ENCODE results near the gene NAT10. TPM values are rescaled to one million over a fixed set of nuclear protein-coding genes. Genes with fewer than 3 reads are reported as not detected.
"Not testable (repeated sequence)": the region's sequence is repeated elsewhere in the genome, so short reads cannot be mapped to it uniquely, and the experiment has no call there.

The NAT10 gene
- 23.2 and 27.5 TPM in 2 replicates for total RNA-seq

- DNase-seq (ENCODE audit: low read depth, low spot score): peak; percentile 97
Measured at GRCh38 chr11:34105079-34105956, at the start of gene NAT10. TSS of gene NAT10 (plus strand) at chr11:34105629. CDS start at chr11:34108226, 2,597 bp downstream.

DNA sequence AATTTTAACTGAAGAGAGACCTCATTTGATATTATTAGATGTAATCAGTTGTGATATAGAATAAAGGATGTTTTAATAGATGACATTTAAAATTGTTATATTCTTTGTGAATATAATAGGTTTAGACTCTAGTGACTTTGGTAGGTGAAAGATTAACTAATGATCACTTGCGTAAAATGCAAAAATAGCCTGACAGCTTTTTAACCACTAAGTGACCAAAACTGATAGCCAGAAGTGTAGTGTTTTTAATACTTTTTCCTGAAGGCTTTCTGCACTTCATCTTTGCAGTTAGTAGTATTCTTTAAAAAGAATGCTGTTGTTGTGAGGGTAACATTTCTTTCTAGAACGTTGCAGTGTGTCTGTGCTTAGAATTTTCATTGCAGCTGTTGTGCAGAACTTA is 48.8 kb upstream of the NAT10 start:
- no peak for DNase-seq (ENCODE audit: low read depth, low spot score)

DNA sequence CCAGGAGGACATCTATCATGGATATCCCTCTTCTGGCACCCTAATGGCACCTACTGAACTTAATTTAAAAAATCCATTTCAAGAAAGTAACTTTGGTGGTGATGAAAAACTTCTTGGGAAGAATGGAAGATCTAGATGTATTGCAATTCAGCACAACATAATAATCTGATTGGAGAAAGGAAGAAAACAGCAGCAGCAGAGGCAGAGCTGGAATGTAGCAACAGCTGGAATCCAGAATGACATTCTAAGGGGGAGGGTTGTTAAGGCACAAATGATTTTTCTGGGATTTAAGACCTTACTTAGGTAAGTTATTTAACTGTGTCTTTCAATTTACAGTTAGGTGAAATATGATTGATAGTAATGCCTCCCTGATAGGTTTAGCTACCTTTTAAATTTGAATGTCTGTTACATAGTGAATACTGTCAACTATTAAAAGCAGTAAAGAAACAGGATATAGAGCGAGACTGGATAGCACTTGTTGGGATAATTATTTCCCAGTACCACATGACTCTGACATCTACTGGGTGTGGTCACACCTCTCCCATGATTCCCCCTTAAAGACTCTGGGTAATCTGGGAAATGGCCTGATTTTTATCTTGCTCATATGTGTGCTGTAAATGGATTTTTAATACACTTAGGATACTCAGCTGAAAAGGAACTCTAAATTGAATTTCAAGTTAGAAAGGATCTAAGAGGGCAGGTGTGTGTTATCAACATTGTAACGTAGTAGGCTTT is 42.2 kb upstream of the NAT10 start:
- no peak for DNase-seq (ENCODE audit: low read depth, low spot score)

DNA sequence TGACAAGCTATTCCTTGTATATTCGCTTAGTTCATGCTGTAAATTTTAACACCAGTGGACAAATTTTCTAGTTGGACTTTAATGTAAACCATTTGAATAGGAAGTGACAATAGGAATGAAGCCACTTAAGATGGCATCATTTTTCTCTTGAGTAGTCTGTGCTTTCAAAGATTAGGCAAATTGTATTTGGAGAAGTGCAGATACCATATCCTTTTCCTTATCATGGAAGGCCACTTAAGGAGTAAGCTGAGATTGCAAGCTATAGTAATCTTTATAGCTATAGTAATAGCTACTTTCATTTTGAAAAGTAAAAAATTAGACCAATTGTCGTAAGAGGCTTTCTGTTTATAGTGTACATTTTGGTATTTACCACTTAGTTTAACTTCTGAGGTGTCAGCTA is 41.1 kb upstream of the NAT10 start:
- no peak for DNase-seq (ENCODE audit: low read depth, low spot score)

DNA sequence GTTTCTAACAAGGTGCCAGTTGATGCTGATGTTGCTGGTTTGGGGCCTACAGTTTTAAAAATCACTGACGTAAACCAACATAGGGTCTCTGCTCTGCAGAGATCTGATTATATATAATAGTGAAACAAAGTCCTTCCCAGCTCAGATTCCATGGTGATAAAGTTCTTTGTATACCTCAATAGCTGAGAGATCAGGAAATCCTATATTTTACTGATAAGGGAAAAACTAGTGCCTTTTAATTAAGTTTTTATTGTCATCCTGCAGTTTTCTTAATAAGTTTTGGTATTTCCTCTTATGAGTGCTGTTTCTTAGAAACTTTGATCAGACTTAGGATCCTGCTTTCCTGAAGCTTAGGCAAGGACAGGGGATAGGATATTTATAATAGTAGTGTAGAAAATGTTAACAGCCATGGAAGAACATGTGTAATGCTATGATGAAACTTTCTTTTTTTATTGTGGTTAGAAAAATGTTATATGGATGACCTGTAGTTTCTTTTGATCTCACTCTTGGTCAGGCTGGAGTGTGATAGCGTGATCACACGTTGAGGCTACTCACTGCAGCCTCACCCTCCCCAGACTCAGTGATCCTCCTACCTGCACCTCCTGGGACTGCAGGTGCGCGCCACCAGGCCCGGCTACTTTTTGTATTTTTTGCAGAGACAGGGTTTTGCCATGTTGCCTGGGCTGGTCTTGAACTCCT is 39.8 kb upstream of the NAT10 start:
- DNase-seq (ENCODE audit: low read depth, low spot score): no peak

GRCh38 chr11:34066766-34067165 is 38.7 kb upstream of the NAT10 start:
- DNase-seq (ENCODE audit: low read depth, low spot score): not testable (repeated sequence)

DNA sequence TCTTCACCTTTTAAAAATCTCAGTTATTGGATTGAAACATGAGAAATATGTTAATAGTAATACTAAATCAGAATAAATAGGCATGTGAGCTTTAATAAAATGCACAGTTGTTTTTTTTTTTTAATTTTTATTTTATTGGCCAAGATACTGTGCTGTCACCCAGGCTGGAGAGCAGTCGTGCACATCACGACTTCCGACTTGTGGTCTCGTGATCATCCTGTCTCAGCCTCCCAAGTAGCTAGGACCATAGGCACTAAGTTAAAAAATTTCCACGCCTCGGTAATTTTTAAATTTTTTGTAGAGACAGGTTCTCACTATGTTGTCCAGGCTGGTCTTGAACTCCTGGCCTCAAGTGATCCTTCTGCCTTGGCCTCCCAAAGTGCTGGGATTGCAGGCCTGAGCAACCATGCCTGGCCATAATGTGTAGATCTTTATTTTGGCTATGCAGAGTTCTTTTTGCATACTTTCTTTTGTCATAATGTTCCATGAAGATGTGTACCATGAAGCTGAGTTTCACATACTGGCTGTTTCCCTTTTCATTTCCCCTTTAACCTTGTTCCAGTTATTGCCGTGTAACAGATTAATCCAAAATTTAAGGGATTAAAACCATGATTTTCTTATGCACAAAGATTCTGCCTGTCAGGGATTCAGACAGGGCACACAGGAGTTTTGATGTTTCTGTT is 37.9 kb upstream of the NAT10 start:
- DNase-seq (ENCODE audit: low read depth, low spot score): no peak

DNA sequence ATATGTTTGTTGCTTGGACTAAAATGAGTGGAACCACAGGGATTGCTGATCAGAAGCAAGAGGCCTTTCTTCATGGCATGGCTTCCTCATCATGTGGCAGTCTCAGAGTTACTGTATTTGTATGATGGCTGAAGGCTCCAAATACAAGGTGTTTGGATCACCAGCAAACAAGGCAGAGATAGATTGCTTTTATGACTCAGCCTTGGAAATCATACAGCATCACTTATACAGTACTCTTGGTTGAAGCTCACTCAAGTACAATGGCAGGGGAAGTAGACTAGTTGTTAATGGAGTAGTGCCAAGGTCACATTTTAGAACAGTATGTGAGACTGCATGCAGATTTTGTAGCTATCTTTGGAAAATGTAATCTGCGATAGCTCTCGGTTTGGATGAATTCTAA is 37.3 kb upstream of the NAT10 start:
- DNase-seq (ENCODE audit: low read depth, low spot score): peak; percentile 81

DNA sequence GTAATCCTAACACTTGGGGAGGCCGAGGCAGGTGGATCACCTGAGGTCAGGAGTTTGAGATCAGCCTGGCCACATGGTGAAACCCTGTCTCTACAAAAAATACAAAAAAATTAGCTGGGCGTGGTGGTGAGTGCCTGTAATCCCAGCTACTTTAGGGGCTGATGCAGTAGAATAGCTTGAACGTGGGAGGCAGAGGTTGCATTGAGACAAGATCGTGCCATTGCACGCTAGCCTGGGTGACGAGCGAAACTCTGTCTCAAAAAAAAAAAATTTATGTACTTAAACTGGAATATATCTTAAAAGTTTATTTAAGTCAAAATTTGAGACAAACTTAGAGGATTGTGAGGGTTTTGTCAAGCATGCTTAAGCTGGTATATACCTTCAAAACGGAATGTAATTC is 34.1 kb upstream of the NAT10 start:
- not testable (repeated sequence) for DNase-seq (ENCODE audit: low read depth, low spot score)

DNA sequence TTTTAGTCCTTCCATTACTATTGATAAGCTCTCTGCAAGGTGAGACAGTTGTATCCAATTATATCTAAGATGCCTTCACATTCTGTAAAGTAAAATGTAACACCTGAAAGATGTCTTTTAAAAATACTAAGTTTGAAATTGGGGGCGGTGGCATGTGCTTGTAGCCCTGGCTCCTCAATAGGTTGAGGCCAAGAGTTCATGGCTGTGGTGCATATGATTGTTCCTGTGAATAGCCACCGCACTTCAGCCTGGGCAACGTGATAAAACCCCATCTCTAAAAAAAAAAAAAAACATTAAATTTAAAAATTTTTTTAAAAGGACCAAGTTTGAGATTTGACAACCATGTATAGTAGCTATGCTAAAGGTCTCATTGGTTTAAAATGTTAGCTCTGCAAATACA is 33.4 kb upstream of the NAT10 start:
- DNase-seq (ENCODE audit: low read depth, low spot score): no peak

DNA sequence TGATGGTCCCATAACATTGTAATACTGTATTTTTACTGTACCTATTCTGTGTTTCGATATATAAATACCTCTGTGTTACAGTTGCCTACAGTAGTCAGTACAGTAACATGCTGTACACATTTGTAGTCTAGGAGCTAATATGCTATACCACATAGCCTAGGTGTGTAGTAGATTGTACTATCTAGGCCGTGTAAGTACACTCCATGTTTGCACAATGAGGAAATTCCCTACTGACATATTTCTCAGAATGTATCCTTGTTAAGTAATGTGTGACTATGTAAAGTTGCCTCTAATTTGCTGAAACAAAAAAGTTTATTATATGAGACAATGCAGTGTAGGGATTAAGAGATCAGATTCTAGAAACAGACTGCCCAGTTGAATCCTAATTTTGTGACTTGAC is 32.6 kb upstream of the NAT10 start:
- no peak for DNase-seq (ENCODE audit: low read depth, low spot score)

DNA sequence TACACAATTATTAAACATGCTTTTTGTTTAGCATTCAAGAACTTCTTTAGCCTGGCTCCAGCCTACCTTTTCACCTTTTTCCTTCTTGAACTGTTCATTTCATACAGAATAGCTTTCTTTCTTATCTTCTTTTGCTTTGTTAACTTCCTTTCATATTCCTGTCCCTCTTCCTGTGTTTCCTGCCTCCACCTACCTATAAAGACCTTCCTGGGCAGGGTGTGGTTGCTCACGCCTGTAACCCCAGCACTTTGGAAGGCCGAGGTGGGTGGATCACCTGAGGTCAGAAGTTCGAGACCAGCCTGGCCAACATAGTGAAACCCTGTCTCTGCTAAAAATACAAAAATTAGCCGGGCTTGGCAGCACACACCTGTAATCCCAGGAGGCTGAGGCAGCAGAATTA is 31.0 kb upstream of the NAT10 start:
- DNase-seq (ENCODE audit: low read depth, low spot score): no peak

- no peak for DNase-seq (ENCODE audit: low read depth, low spot score)
Measured at GRCh38 chr11:34075178-34075820, 30.1 kb upstream of the NAT10 start.

DNA sequence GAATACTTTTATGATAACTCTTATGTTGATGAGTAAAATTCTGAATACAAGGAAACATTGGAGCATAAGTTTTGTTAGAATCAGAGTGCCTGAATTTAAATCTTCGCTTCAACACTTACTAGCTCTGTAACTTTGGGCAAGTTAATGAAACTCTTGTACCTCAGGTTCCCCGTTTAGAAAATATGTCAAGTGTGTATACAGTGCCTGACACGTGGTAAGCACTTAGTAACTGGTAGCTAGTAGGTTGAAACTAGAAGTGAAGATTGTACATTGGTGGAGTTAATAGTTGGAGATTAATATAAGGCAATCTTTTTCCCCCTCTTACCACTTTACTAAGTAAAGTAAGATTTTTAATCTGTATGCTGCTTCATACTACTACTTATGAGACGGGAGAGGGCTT is 24.8 kb upstream of the NAT10 start:
- DNase-seq (ENCODE audit: low read depth, low spot score): no peak

DNA sequence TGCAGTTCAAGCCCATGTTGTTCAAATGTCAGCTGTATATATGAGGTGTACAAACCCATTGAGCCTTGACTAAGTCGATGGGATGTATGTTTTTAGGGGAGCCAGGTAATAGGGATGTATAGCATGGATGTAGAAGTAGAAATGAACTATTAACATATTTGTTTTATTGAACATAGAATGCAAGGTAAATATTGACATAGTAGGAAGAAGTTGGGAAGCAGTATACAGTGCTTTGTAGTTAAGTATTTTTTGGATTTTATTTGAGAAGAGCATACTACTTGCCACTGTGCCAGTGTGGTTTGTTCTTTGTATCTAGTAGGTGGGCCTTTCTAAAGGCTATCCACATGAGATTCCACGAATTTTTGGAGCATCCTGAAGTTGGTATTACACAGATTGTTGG is 20.8 kb upstream of the NAT10 start:
- no peak for DNase-seq (ENCODE audit: low read depth, low spot score)

DNA sequence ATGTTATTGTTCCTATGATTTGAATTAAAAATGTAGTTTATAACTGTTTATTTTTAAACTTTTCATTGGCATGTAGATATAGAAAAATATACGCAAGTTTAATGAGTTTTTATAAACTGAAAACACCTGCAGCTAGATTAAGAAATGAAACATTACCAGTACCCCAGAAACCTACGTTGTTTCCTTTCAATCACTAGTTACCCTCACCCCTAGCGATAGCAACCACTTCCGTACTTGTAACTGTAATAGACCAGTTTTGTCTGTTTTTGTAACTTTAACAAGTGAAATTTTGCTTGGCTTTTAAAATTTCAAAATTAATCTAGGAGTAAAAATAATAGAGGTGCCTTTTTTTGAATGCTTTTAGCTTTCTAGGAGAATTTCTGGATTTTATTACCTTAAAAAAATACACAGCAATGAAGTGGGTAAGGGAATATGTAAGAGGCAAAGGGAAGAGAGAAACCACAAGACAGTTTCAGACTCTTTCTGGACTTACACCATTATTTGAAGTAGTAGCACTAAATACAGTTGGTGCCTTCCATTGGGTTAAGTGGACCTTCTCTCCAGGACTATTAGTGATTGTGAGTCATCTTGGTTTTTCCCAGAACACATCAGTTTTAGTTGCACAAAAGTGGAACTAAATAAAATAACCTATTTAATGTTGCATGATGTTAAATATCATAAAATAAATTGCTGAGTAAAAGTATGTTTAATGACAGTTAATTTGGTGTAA is 18.7 kb upstream of the NAT10 start:
- no peak for DNase-seq (ENCODE audit: low read depth, low spot score)

DNA sequence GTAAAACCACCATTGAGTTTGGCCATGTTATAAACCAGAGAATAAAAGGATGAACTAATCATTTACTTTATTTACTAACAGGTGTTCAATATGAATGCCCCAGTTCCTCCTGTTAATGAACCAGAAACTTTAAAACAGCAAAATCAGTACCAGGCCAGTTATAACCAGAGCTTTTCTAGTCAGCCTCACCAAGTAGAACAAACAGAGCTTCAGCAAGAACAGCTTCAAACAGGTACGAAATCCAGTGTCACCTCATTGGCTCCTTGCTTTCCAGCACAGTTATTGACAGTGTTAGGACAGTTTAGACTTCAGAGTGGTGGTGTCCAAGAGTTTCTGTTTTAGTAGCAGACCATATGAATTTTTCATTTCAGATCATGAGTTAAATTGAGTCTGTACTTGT is 13.6 kb upstream of the NAT10 start:
- DNase-seq (ENCODE audit: low read depth, low spot score): no peak

- DNase-seq (ENCODE audit: low read depth, low spot score): not testable (repeated sequence)
Measured at GRCh38 chr11:34094900-34095299, 10.5 kb upstream of the NAT10 start.

DNA sequence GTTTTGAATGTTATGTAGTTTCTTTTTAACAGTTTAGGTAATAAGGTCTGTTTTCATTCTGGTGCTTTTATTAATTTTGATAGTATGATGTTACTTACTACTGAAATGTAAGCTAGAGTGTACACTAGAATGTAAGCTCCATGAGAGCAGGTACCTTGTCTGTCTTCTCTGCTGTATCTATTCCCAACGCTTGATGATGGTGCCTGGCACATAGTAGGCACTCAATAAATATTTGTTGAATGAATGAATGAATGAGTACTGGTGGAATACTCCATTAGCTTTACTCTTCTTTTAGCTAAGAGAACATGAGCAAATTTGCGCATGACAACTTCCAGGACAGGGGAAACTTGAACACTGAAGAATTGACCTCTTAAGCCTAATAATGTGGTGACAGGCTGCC is 6.6 kb upstream of the NAT10 start:
- no peak for DNase-seq (ENCODE audit: low read depth, low spot score)

DNA sequence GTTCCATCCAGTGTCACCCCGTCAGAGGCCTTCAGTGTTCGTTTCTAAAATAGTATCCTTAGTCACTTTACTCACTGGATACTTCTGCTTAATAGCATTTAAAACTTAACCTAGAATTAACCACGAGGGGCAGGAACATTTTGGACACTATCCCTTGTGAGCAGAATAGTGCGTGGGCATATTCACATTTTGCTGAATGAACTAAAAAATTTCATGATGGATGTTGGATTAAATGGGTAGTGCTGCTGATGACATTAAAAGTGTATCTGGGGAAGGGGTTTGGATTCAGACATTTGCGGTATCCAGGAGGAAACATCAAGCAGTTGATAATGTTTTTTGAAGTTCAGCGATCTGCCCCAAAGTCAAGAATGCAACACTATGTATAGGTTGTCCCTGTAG is 750 bp upstream of the NAT10 start:
- DNase-seq (ENCODE audit: low read depth, low spot score): no peak
